VCaP (cell line): ENCODE data around the gene AADACL3.

Experiments
- H3K27ac ChIP-seq: fragments of 450-650 bp; 2 replicates; pipeline ENCODE4 v1.5.1; 2017
- TF ChIP-seq, protein P1 (sequence below): fragments of 450-650 bp; conservative IDR thresholded peaks from 2 replicates; pipeline ENCODE4 v1.5.1; 2017; ENCODE audit warnings: mild to moderate bottlenecking, moderate library complexity

The AADACL3 gene

DNA sequence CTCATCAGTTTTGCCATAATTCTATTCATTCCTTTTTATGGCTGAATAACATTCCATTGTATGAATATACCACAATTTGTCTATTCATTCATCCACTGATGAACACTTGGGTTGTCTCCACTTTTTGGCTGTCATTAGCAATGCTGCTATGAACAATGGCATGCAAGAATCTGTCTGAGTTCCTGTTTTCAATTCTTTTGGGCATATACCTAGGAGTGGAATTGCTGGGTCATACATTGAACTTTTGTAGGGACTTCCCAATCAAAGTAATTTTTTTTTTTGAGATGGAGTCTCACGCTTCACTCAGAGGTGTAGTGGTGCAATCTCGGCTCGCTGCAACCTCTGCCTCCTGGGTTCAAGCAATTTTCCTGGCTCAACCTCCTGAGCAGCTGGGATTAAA, 37.1 kb upstream of the AADACL3 start:
- TF ChIP-seq, protein P1, sequence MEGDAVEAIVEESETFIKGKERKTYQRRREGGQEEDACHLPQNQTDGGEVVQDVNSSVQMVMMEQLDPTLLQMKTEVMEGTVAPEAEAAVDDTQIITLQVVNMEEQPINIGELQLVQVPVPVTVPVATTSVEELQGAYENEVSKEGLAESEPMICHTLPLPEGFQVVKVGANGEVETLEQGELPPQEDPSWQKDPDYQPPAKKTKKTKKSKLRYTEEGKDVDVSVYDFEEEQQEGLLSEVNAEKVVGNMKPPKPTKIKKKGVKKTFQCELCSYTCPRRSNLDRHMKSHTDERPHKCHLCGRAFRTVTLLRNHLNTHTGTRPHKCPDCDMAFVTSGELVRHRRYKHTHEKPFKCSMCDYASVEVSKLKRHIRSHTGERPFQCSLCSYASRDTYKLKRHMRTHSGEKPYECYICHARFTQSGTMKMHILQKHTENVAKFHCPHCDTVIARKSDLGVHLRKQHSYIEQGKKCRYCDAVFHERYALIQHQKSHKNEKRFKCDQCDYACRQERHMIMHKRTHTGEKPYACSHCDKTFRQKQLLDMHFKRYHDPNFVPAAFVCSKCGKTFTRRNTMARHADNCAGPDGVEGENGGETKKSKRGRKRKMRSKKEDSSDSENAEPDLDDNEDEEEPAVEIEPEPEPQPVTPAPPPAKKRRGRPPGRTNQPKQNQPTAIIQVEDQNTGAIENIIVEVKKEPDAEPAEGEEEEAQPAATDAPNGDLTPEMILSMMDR, result no peak
- H3K27ac ChIP-seq, result no peak overlapping the region

DNA sequence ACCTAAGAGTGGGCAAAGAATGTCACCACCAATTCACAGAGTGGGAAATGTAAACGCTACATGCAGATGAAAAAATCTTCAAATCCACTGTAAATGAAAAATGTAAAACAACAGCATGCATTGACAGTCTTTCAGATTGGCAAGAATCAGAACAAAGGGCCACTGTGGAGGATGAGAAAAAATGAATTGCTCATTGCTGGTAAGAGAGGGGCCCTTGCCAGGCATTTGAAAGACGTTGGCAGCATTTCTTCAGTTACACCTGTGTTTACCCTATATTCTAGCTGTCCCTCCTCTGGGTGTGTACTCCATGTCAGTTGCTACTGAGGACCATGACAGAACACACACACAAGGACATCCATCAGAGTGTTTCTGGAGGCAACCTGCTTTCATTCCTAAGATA, 25.8 kb upstream of the AADACL3 start:
- no peak overlapping the region for H3K27ac ChIP-seq

DNA sequence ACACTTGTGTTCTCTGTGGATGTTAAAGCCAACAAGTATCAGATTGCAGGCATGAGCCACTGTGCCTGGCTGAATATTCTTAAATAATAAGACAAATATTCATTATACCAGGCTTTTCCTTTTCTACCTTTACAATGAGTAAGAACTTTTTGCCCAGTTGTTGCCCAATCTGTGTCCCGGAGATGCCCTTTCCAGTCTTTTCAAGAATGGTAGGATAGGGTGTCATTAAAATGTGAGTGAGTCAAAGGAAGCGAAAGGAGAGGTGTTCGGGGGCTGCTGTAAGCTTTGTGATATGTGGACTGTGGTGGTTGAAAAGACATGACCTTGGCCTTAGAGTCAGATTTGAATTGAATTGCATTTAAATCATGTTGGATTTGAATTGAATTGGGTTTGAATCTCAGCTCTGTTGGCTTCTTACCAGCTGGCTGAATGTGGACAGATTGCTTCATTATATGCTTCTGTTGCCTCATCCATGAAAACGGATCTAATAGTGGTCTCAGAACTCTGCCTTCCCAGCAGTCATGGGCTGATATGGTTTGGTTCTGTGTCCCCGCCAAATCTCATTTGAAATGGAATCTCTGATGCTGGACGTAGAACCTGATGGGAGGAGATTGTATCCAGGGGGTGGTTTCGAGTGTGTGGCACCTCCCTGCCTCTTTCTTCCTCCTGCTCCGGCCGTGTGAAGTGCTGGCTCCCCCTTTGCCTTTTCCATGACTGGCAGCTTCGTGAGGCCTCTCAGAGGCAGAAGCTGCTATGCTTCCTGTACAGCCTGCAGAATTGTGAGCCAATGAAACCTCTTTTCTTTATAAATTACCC, 22.7 kb upstream of the AADACL3 start:
- TF ChIP-seq, protein P1, result no peak
- H3K27ac ChIP-seq, result no peak overlapping the region

More for the DNA sequence above, 25.8 kb upstream of the AADACL3 start:
- TF ChIP-seq, protein P1, result no peak

DNA sequence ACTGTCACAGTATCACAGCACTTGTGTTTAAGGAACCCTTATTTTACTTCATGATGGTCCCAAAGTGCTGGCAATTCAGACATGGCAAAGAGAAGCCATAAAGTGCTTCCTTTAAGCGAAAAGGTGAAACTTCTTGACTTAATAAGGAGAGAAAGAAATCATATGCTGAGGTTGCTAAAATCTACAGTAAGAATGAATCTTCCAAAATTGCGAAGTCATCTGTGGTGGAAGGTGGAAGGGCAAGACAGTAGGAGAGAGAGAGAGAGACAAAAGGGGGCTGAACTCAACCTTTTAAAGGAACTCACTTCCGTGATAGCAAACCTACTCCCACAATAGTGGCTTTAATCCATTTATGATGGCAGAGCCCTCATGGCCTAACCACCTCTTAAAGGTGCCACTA, 19.3 kb upstream of the AADACL3 start:
- H3K27ac ChIP-seq, result no peak overlapping the region
- TF ChIP-seq, protein P1, result no peak

DNA sequence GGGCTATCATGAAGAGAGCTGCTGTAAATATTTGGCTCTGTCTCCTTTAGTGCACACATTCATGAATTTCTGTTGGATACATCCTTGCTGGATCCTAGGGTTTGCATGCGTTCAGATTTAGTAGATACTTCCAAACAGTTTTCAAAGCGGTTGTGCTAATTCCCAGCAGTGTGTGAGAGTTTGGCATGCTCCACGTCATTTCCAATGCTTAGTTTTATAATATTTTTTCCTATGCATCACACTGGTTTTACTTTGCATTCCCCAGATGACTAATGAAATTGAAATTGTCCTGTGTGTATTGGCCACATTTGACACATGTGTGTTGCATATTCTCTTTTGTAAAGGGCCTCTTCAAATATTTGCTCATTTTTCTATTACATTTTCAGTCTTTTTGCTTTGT, 18.5 kb upstream of the AADACL3 start:
- no peak overlapping the region for H3K27ac ChIP-seq

DNA sequence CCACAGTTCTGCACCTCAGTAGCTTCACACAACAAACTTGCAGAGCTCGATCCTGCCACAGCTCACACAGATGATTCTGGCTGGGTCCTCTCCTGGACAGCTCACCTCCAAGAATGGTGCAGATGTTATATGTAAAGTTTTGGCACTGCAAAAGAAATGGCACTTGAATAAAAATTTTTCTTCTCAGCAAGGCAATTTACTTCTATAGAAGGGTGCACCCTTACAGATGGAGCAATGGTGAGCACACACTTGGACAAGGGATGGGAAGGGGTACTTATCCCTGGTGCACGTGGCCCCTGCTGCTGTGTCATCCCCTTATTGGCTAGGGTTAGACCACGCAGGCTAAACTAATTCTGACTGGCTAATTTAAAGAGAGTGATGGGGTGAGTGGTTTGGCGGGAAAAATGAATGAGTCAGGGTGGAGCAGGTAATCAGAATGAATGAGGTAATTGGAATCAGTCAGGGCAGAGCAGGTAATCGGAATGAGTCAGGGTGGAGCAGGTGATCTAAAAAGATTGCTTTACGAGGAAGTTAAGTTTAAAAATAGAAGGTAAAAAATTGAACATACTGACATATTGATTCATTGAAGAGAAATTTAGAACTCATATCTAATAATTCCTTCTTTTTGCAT, 12.0 kb upstream of the AADACL3 start:
- TF ChIP-seq, protein P1, result no peak
- H3K27ac ChIP-seq, result no peak overlapping the region

More for the DNA sequence above, 18.5 kb upstream of the AADACL3 start:
- TF ChIP-seq, protein P1, result no peak

DNA sequence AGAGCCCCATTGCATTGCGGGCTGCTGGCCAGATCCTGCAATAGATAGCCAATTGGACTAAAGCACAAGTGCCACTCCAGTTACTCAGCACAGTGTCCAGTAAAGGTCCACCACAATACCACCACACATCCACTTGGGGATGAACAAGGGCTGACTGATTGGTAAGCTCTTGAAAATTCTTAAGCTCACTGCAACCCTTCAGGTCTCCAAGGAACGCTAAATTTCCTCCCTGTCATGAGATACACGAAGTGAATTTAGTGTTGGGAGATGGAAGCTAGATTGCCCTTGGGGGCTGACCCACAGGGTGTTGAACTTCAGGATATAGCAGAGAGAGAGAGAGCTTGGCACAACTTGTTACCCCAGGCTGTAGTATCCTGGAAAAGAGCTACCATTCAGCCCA, 9.8 kb upstream of the AADACL3 start:
- no peak overlapping the region for H3K27ac ChIP-seq
- TF ChIP-seq, protein P1, result no peak
